GM21717 (cell line): Measurements from ENCODE around the gene PIP5K1A.

Experiments
- ATAC-seq: cut with Tn5 transposase; IDR thresholded peaks from one replicate; pipeline ENCODE4 v1.9.1; 2021; ENCODE audit warnings: mild to moderate bottlenecking, moderate library complexity; ENCODE audit not compliant: unreplicated experiment

The PIP5K1A gene

GRCh38 chr1:151287767-151288500 lies 89.6 kb downstream of the PIP5K1A start:
- ATAC-seq: no peak

- no peak for ATAC-seq
Observed at GRCh38 chr1:151288502-151288901, 90.2 kb downstream of the PIP5K1A start.

GRCh38 chr1:151289080-151289935 lies 91.0 kb downstream of the PIP5K1A start:
- no peak for ATAC-seq

GRCh38 chr1:151289991-151290708 lies 91.8 kb downstream of the PIP5K1A start:
- ATAC-seq: no peak

- no peak for ATAC-seq
Observed at GRCh38 chr1:151290709-151291303, 92.5 kb downstream of the PIP5K1A start.

- ATAC-seq: no peak
Observed at GRCh38 chr1:151292207-151293030, 94.1 kb downstream of the PIP5K1A start.

GRCh38 chr1:151293093-151293492 lies 94.7 kb downstream of the PIP5K1A start:
- ATAC-seq: no peak

- ATAC-seq: no peak
Observed at GRCh38 chr1:151294742-151295462, 96.5 kb downstream of the PIP5K1A start.
